ENCODE measurements around the gene HOXC11.

Gene HOXC11

DNA sequence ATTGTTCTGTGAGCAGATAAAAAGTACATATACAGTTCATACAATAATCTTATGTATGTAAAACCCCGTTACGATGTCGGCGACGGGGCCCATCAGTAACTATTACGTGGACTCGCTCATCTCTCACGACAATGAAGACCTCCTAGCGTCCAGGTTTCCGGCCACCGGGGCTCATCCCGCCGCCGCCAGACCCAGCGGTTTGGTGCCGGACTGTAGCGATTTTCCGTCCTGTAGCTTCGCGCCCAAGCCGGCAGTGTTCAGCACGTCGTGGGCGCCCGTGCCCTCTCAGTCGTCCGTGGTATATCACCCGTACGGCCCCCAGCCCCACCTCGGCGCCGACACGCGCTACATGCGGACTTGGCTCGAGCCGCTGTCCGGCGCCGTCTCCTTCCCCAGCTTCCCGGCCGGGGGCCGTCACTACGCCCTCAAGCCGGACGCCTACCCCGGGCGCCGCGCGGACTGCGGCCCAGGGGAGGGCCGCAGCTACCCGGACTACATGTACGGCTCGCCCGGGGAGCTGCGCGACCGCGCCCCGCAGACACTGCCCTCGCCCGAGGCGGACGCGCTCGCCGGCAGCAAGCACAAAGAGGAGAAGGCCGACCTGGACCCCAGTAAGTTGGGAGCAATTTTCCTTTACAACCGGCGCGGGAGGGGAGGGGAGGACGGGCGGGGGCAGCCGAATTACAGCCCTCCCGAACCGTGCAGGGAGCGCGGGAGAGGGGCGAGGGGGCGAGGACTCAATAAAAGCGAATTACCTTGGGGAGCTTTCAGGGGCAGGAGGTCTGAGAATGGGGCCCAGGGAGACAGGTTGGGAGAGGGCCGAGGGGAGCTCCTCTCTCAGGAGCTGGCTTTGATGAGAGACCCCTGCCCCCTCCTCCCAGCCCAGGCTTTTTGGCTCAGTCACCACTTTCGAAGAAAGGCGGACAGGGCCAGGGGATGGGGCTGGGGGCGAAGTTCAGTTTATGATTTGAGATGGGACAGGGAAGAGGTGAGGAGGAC, 27.5 kb downstream of the HOXC11 start, which contains the start of gene HOXC9:
Gene HOXC9 (plus strand): TSS at position 46 of the 999 bp plus-strand sequence. CDS start 28 bp downstream, at position 74.
- DNase-seq = no peak

DNA sequence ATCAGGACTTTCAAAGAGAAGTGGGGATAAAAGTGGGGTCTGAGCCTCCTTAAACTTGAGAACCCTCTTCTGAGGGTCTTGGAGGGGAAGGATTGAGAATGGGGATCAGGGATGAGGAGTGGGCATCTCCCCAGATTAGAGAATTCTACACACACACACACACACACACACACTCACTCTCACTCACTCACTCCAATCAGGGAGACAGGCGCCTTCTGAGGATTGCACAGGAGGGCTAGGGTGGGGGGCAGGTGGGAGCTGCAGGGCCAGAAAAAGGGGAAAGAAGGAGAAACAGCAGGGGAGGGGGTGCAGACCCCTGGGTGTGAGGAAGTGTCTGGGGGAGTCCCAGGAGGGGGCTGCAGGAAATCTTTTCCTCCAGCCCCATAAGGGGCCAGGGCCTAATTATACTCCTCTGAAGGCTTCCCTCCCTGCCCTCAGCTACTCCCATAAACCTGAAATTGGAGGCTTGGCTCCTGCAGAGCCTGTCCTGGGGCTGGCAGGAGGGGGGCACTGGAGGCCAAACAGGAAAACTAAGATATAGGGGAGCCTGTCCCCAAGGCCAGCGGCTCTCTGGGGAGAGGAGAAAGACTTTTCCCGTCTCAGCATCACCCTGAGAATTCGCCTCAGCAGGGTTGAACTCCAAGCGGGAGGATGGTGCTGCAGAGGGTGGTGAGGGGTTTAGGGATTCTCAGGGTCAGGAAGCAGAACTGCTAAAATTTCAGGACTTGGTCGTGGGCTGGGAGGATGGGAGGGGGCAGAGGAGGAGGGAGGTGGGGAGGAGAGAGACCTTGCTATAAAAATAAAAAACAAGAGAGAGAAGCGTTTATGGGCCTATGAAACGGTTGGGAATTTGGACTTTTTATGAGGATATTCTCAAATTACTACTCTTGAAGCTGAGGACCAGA, 28.6 kb downstream of the HOXC11 start:
- no peak for DNase-seq

DNA sequence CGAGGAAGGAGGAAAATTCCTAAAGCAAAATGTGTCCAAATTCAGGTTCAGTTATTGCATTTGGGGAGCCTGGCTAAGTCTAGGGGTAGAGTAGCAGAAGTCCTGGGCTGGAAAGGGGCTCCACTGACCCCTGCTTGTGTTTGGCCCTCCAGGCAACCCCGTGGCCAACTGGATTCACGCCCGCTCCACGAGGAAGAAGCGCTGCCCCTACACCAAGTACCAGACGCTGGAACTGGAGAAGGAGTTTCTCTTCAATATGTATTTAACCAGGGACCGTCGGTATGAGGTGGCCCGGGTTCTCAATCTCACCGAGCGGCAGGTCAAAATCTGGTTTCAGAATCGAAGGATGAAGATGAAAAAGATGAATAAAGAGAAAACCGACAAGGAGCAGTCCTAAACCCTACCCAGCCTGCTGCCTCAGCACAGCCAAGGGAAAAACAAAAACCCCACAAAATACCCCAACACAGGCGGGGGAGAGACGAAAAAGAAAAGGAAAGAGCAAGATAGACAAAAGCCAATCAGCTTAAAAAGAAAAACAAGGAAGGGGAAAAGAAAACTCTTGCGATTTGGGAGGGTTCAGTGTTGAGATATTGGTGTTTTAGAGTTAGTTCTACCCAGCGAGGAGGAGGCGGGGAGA, 29.5 kb downstream of the HOXC11 start:
- no peak for DNase-seq

DNA sequence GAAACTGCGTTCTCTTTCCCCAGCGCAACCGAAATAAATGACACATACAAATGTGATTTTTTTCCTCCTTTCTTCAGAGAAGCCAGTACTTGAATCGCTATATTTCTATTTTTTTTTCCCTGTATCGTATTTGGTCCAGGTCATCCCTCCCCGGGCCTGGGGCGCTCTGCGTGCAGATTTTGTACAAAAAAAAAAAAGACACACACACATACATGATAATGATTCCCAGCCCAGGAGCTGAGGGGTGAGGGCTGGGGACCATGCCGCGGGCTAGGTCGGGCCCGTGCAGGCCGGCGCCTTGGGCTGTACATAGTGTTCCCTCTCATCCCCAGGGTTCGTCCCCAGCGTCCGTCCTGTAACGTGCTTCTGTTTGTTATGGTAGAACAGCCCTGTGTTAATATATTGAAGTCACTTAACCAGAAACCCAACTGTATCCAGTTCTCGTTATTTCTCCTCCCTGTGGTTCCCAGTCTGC, 30.0 kb downstream of the HOXC11 start:
- no peak for DNase-seq

DNA sequence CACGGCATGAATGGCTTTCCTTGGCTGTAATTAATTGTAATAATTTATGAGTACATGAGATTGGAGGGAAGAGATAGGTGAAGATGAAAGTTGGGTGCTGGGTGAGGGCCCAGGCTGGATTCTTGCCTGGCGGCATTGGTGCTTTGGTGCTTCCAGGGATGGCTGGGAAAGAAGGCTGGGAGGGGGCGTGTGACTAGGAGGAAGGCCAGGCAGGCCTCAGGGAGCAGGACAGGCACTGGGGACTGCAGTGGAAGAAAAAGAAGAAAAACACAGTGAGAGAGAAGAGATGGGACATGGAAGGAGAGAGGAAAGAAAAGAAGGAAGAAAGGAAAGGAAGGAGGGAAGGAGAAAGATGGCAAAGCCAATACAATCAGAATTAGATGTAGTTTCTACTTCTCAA, 30.7 kb downstream of the HOXC11 start:
- no peak for DNase-seq

DNA sequence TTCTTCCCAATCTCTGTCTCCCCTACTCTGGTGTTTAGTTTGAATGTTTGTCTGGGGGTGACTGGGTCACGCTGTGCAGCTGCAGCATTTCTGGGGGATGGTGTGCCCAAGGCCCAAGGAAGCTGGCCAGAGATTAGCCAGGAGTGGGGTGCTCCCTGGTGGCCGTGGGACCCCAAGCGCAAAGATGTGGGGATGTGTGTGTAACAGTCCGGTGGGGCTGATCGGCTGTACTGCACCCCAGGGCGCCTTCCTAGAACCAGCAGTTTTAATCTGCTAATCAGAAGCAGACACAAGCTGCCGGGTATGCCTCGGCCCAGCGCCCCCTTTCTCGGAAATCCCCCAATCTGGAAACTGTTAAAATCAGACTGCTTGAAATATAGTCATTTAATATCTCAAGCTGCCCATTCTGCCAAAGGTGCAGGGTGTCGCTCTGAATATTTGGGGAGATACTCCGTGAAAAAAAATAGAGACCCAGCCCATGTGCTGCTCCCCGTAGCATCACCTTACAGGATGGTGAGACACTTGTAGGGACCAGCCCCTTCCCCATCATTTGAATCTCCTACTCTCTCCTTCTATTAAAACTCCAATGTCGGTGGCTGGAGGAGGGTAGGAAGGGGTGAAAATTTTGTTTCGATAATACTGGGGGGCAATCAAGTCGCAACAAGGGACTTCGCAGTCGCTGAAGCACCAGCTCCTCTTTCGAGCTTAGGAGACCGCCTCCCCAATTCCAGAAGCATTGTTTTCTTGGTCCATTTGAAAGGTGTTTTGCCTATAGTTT, 31.3 kb downstream of the HOXC11 start:
- no peak for DNase-seq

DNA sequence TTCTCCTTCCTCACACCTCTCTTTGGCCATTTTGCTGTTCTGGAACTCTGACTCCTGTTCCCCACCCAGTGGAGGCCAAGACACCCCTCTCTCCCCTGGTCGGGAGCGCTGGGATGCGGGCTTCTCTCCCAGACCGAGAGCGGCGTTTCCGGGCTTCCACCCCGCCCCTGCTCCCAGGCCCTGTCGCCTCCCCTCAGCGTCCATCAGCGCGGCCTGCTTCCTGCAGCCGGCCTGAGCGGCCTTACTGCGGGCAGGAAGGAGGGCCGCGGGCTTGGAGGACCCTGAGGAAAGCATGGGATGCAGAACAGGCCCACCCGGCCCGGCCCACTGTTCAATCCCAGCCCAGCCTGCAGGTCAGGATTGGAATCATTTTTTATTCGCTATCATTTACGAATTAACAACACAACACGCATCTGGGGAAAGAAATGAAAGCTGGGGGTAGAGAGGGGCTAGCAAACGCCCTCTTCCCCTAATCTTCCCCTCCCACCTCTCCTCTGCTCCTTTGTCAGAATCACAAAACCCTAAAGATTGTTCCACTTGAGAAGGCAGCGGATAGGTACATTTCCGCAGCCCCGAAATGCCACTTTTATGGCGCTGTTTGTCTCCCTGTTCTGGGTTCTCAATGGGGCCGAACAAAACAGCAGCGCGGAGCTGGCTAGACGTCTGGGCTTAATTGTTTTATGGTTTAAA, 32.1 kb downstream of the HOXC11 start:
- no peak for DNase-seq

DNA sequence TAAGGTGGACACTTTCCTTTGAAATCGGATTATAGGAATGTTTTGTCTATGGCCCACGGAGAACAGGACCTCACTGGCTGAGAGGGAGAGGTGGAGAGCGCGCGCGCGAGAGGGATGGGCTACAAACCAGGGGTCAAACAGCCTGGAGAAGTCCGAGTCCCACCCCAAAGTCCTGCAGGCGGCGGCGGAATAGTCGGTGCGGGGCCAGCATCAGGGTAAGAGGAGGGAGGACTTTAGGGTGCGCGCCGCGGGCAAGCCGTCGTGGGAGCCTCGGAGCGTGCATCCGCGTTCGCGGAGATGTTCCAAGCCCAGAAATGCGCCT, 32.6 kb downstream of the HOXC11 start:
- no peak for DNase-seq

DNA sequence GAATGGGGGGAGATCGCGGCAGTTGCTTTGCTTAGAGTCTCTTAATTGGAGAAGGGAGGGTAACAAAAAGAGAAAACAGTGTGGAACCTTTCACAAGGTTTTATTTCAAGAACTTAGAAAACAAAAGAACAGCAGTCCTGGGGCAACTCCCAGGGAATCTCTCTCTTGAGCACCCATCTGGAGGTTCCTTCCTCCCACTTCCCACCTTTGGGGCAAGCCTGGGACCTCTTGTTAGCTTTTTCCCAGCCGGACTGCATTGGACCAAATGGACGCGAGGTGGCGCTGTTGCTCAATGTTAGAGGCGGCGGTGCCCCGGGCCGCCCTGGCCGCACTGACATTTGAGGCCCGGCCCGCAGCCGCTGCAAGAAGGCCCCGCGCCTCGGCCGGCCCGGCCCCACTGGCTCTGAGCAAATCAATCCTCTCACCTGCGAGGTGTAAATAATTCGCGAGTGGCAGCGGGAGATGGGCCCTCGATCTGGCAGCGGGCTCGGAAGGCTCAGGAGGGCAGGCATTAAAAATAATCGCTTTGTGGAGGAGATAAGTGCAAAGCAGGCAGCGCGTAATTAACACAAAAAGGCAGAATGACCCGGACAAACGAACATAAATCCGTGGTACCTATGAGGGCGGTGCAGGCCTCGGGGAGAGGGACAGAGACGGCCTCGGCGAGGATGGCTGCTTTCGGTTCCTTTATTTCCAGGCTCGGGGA, 33.1 kb downstream of the HOXC11 start:
- peak; percentile 88 for DNase-seq

DNA sequence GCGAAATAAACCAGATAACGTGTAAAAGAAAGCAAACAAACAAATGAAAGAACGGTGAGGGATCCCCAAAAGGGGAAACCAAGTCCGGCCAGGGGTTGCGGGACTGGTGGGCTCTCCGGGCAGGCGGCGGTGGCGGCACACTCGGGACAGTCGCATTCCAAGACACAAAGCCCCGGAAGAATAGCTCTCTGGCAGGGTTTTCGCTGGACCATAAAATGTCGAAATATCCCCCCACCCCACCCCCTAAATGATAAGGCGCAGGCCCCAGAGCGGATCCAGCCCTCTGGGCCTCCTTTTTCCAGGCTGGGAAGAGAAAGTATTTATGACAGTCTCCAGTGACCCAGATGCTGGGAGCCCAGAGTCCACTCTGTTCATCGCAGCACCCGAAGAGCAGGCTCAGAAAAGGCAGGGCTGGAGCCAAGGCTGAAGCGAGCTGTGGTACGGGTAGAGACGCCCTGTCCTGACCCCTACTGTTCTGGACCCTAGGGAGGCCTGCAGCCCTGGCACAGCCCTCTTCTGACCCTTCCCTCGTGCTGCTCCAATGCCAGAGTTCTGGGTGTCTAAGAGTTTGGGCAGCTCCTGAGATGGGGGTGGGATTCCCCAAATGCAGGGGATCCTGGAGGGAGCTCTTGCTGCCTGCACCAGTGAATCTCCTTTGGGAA, 33.8 kb downstream of the HOXC11 start:
- no peak for DNase-seq

DNA sequence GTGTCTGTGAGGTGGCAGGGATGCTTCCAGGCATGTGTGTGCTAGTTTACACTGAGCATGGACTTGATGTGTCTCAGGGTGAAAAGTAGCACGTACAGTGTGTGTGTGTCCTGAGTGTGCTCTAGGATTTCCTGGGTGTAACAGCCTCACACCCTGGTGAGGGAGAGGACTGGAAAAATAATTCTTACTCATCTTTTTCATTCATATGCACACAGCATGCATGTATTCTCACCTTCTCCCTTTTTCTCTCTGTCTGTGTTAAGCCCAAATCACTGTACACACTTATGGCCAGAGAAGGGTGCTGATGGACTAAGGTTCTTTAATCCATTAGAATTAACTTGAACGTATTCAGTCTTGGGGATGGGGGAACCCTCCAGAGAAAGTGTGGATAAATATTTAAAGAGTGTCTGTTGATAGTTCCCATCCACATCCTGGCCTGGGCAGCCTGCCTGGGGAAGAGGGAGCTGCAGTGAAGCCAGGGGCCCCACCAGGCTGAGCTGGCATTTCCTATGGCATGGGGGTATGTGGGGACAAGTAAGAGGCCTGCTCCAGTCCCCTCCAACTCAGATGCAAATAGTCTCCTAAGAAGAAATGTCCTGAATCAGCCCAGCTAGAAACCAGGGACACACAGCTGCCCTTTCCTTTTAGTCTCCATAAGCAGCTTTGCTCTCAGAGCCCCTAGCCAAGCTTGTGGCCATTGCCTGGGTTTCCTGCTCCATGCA, 34.8 kb downstream of the HOXC11 start:
- no peak for DNase-seq

DNA sequence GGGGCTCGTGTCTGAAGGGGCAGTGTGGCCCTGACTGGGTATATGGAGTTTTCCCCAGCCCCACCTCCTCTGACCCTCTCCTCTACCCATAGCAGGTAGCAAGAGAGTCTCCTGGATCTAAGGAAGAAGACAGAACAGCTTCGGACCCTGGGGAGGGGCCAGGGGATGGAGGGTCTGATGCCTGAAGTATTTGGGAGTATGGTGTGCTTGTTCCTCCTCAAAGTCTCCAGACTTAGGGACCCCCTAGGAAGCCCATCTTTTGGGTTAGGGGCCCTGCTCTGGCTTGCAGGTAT, 35.3 kb downstream of the HOXC11 start:
- no peak for DNase-seq

DNA sequence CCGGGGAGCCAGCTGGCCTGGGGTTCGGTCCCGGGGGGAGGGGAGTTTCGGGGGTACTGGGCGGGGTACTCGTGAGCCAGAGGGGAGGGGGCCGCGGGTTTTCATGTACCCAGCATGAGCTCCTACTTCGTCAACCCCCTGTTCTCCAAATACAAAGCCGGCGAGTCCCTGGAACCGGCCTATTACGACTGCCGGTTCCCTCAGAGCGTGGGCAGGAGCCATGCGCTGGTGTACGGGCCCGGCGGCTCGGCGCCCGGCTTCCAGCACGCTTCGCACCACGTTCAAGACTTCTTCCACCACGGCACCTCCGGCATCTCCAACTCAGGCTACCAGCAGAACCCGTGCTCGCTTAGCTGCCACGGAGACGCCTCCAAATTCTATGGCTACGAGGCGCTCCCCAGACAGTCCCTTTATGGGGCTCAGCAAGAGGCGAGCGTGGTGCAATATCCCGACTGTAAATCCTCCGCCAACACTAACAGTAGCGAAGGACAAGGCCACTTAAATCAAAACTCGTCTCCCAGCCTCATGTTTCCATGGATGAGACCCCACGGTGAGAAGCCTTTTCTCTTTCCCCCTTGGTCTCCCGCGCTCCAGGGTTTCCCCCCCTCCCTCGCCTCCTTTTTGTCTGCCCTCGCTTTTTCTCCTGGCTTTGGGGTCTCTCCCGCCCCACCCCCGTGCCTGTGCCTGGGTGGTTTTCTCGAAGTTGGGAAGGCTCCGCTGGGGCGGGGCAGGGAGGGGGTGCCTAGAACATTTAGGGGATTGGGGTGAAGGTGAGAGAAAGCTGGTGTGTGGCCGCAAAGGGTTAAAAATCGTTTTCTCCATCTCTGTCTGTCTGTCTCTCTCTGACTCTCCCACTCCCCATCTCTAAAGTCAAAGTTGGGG, 36.5 kb downstream of the HOXC11 start:
- DNase-seq = peak; percentile 34

DNA sequence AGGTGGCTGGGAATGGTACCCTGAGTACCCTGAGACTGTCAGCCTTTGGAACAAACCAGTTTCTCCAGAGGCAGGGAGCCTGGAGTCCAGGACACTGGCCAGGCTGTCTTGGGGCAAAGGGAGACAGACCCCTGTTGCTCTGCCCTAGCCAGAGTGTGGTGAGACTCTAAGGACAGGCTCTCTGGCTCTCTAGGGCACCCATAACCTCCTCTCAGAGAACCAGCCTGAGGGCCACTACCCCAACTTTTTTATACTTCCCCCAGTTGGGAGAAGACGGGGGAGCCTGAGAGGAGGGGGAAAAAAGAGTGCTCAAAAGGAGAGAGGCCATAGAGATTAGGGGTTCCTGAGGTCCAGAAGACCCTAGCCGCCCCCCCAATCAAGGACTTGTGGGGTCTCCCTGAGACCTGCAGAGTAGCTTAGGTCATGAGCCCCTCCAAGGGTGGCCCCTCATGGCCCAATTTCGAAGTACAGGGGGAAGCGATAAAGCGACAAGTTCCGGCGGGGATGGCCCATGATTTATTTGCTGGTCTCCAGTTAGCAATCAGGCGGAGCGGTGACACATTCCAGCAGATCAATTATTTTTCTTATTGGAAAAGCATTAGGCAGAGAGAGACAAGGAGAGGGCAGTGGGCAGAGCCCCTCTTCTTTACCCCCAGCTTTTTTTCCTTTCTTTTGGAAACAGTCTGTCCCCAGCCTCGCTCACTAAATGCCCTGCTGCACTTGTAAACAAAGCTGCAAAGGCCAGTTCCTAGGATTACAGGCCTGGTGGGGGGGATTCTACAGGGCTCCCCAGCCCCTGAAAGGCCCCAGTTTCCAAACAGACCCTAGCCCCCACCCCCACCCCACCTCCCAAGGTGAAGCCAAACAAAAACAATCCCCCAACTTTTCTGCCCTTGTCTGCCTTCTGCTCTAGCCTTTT, 37.4 kb downstream of the HOXC11 start:
- no peak for DNase-seq

DNA sequence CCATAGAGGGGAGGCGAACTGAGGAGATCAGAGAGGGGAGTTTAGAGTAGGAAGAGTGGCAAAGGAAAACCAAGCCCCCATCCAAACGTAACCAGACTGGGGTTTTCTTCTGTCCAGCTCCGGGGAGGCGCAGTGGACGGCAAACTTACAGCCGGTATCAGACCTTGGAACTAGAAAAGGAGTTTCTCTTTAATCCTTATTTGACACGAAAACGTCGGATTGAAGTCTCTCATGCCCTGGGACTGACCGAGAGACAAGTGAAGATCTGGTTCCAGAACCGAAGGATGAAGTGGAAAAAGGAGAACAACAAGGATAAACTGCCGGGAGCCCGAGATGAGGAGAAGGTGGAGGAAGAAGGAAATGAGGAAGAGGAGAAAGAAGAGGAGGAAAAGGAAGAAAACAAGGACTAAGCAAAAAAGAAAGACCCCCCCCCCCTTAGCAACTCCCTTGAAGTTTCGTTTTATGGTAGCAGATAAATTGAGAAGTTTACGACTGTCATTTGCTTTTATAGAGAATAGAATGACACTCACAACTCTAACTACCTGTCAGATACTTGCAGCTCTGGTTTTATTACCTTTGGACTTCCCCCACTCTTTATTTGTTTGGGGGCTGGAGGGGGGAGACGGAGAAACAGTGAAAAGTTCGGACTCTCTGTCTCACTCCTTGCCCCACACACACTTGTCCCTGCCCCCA, 38.2 kb downstream of the HOXC11 start:
- DNase-seq = no peak

DNA sequence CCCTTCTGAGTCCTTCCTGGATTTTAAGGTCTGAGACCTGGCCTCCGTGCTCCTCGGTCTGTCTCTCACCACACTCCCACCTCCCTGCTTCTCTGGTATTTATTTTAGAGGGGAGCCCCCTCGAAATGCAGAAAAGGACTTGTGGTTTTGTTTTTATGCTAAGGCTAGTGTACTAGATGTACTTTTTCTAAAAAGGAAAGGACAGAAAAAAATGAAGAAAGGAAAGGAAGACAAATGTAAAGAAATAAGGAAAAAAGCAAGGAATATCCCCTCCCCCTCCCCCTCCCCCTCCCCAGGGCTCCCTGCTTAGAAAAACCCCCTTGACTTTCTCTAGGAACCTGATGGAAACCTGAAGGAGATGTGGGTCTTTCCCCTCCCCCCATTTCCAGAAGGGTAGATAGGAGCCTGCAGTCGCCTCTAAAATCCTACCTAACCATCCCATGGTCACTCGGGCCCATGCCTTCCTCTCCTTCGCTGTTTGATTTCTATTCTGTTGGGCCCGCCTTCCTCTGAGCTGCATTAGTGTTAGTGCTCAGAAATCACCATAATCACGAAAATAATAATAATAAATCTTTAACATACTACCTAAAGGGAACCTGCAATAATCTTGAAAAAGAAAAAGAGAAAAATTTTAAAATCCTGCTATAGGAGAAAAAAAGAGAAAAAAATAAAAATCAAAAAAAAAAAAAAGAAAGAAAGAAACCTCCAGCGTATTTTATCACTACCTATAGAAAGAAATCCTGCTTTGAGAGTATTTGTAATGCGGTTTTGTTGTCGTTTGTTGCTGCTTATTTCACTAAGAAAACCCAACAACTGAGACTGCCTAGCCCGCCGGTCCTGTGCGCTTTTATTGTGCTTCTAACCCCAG, 39.0 kb downstream of the HOXC11 start:
- DNase-seq = no peak

Measured in CD4-positive, alpha-beta T cell treated with Interleukin-6 for 4 hours (primary cell).